Measurements from ENCODE around the gene MYO10. TPM values are rescaled to one million over a fixed set of nuclear protein-coding genes. Genes with fewer than 3 reads are reported as not detected.

Gene MYO10
- total and polyA plus RNA-seq, 2 of the 8 experiments (the other 6 are each of a cell fraction or from before 2014, with no cell fraction given), result 21.5 to 107 TPM

DNA sequence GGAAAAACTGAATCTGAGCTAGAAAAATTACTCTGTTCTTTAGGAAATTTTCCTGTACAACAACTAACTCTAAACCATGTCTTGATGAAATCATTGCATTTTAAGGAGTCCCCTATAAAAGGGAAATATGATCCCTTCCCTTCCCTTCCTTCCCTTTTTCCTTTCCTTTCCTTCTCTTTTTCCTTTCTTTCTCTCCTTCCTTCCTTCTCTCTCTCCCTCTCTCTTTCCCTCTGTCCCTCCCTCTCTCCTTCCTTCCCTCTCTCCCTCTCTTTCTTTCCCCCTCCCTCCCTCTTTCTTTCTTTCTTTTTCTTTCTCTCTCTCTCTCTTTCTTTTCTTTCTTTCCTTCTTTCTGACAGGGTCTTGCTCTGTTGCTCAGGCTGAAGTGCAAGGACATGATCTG is 42.2 kb upstream of the MYO10 start (continued):
- TF ChIP-seq ATF3 (IDR thresholded peaks at IDR 0.05; ENCODE audit: insufficient read depth, low read depth, low read length) (no peak), CREB1 (IDR thresholded peaks at IDR 0.05) (no peak), BACH1 (IDR thresholded peaks at IDR 0.05; ENCODE audit: low read length) (no peak), TBP (IDR thresholded peaks at IDR 0.05; ENCODE audit: low read depth, low read length) (no peak), CBX8 (IDR thresholded peaks at IDR 0.05; ENCODE audit: borderline replicate concordance, low read depth, low read length) (no peak), EGR1 (IDR thresholded peaks at IDR 0.05; ENCODE audit: borderline replicate concordance, low read depth, low read length) (no peak), JUND (IDR thresholded peaks at IDR 0.05; ENCODE audit: low read length) (no peak), ATF2 (IDR thresholded peaks at IDR 0.05; ENCODE audit: low read length) (no peak)
